ENCODE data around the gene KLHDC9.

Gene KLHDC9

DNA sequence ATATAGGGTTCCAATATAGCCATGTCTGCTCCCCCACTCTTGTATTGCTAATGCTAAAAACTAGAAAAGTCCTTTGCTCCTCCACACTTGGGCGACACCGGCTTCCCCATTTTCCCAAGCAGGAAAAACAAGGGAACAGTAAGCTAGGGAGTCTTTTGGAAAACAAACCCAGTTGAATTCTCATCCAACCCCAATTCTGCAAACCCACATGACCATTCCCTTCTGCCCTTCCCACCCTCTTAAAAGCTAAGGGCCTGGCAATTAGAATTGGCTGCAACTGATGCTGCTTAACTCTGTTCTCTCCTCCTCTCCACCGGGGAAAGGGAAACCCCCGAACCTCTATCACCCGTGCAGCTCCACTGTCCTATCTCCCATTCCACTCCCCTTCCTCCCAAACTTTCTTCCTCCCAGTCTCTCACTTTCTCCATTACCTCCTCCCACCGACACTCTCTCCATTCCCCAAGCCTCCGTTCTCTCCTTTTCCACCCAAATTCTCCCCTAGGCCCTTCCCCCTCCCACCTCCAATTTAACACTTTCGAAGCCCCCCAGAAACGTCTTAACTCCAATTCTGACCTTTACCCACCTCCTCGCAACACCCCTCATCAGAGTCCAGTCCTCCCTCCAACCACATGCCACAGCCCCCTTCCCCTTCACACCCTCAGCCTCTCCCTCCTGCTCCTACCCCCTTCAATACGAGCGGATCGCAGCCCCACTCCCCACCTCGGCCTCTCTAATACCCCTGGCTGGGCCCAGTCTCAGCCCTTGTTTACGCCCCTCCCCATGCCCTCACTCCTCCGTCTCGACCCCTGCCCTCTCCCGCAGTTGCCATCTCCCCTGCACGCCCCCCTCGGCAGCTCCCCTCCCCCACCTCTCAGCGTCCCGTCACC is 33.6 kb downstream of the KLHDC9 start:
- TF ChIP-seq, protein P1, sequence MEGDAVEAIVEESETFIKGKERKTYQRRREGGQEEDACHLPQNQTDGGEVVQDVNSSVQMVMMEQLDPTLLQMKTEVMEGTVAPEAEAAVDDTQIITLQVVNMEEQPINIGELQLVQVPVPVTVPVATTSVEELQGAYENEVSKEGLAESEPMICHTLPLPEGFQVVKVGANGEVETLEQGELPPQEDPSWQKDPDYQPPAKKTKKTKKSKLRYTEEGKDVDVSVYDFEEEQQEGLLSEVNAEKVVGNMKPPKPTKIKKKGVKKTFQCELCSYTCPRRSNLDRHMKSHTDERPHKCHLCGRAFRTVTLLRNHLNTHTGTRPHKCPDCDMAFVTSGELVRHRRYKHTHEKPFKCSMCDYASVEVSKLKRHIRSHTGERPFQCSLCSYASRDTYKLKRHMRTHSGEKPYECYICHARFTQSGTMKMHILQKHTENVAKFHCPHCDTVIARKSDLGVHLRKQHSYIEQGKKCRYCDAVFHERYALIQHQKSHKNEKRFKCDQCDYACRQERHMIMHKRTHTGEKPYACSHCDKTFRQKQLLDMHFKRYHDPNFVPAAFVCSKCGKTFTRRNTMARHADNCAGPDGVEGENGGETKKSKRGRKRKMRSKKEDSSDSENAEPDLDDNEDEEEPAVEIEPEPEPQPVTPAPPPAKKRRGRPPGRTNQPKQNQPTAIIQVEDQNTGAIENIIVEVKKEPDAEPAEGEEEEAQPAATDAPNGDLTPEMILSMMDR (IDR thresholded peaks at IDR 0.05; ENCODE audit: control insufficient read depth, extremely low read depth, insufficient read depth), result no peak
- no peak for DNase-seq (ENCODE audit: low read depth)
- peak overlapping the region; percentile 71 for H3K4me3 ChIP-seq (ENCODE audit: low read depth, low read length)

DNA sequence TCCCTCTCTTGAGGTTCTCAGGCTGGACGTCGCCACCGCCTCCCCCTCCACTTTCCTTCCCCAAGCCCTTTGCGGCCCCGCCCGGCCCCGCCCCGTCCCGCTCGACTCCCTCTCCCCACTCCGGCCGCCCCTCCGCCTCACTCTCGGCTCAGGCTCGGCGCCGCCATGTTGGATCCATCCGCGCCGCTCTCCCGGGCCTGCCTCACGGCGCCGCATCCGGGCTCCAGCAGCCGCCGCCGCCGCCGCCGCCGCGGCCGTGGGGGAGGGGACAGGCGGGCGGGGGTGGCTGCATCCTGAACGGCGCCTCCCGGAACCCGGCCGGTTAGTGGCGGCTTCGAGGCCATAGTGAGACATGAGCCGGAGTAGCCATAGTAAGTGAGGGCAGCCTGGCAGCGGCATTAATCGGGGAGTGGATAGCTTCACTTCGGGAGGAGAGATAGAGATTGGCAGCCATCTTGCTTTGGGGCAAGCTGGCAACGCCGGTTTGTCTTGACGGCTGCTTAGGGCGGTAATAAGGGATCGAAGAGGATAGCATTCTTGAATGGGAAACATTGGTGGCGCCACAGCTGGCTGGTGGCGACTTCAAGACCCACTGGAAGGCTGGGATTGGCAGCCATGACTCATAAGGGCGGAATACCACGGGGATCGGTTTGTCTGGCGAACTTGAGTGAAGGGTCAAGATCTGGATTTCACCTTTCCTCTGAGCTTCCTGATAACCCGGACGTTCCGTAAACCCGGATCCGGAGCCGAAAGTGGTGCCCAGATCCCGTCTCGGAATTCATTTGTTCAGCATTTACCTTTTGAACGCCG is 34.5 kb downstream of the KLHDC9 start, which contains the start of gene DEDD:
DEDD (minus strand) TSS at position 258 of the 810 bp plus-strand sequence. CDS start 8,205 bp downstream, outside the sequence.
- TF ChIP-seq, protein P1 (IDR thresholded peaks at IDR 0.05; ENCODE audit: control insufficient read depth, extremely low read depth, insufficient read depth), result peak; percentile 28
- peak within 1 kb of the TSS; percentile 71 for H3K4me3 ChIP-seq (ENCODE audit: low read depth, low read length)
- peak; percentile 97 for DNase-seq (ENCODE audit: low read depth)

DNA sequence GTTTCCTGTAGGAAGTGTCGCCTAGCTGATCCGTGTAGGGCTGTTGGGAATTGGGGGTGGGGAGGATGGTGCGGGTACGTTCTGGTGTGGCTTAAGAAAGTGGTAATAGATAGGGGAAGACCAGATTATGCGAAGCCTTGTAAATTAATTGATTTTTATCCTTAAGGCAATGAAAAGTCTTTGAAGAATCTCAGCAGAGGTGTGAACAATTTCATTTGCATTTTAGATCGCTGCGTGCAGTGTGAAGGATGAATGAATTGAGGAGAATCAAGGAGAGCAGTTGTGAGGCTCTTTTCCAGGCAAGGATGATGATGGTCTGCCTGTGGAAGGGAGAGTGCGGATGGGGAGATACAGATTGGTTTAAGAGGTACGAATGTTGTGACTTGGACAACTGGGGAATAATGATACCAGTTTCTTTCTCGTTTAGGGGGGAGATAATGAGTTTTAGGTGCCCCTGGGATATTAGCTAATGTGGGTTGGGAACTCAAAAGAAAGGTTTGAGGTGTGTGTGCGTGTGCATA is 35.1 kb downstream of the KLHDC9 start:
- peak overlapping the region; percentile 71 for H3K4me3 ChIP-seq (ENCODE audit: low read depth, low read length)
- DNase-seq (ENCODE audit: low read depth), result no peak
- TF ChIP-seq, protein P1 (IDR thresholded peaks at IDR 0.05; ENCODE audit: control insufficient read depth, extremely low read depth, insufficient read depth), result no peak

DNA sequence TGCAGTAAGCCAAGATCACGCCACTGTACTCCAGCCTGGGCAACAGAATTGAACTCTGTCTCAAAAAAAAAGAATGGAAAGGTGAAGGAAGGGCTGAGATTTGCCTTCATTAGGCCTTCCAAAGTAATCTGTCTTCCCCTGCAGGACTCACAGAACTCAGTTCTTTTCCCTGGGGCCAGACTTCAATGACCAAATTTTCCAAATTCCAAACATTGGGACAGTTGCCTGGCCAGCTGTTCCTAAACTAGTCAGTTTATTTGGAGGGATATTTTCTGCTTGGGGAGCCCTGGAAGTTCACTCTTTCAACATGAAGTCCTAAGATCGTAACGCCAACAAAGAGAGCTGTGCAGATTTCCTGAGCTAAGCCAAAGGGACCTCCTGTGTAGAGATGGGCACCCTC is 39.7 kb downstream of the KLHDC9 start:
- DNase-seq (ENCODE audit: low read depth), result no peak
- TF ChIP-seq, protein P1 (IDR thresholded peaks at IDR 0.05; ENCODE audit: control insufficient read depth, extremely low read depth, insufficient read depth), result no peak
- H3K4me3 ChIP-seq (ENCODE audit: low read depth, low read length), result no peak overlapping the region

DNA sequence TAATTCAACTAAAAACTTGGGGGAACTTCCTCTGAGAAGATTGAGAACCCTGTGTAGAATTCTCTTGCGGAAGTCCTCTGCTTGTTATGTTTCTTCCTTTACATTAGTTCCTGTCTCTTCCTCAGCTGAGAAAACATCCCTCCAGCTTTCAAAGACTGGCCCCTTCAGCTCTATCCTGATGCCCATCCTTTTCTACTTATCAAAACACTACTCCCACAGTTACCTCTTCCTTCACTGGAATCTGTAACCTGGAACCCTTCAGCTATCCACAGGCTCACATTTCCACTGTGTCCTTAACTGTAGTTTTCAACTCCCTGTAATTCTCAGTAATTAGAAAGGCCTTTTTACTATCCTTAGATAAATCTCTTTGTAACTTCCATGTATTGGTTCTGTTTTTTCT is 40.3 kb downstream of the KLHDC9 start:
- H3K4me3 ChIP-seq (ENCODE audit: low read depth, low read length), result no peak overlapping the region
- TF ChIP-seq, protein P1 (IDR thresholded peaks at IDR 0.05; ENCODE audit: control insufficient read depth, extremely low read depth, insufficient read depth), result no peak
- no peak for DNase-seq (ENCODE audit: low read depth)

DNA sequence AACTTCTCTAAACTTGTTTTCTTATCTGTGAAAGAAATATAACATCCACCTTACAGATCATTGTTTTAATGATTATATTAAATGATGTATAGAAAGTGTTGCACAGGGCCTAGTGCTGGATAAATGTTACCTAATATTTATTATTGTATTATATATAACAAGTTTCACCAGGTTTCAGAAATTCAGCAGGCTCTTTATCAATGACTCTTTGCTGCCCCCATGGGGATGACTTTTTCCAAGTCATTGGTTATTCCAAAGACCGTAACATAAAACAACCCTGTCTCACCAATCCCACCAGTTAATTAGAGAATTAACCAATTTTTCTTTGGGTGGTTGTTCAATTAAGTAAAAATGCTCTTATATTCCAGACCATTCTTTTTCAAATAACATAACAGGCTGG is 41.6 kb downstream of the KLHDC9 start:
- TF ChIP-seq, protein P1 (IDR thresholded peaks at IDR 0.05; ENCODE audit: control insufficient read depth, extremely low read depth, insufficient read depth), result peak; percentile 36; the same call in 1 of the 2 replicates
- DNase-seq (ENCODE audit: low read depth), result no peak
- no peak overlapping the region for H3K4me3 ChIP-seq (ENCODE audit: low read depth, low read length)
